Measurements from ENCODE around the gene ABHD17A. TPM values are rescaled to one million over a fixed set of nuclear protein-coding genes. Genes with fewer than 3 reads are reported as not detected.
A peak's percentile ranks its signal among the peaks of the same experiment; 100 is the strongest.

ABHD17A gene
- total RNA-seq, 1 donor from 2014 or later = 283 TPM

- no peak overlapping the region for H3K4me3 Mint-ChIP-seq (ENCODE audit: unreplicated experiment)
Measured at GRCh38 chr19:1854542-1855039, 30.7 kb downstream of the ABHD17A start.

GRCh38 chr19:1854039-1854541, 31.2 kb downstream of the ABHD17A start:
- Mint-ChIP-seq H3K27ac (ENCODE audit: unreplicated experiment) (no peak overlapping the region), H3K9me3 (ENCODE audit: unreplicated experiment) (no peaks in the 10 kb centered on the region), H3K36me3 (ENCODE audit: low read depth, unreplicated experiment) (peaks cover 5% of the 10 kb centered on the region), H3K27me3 (ENCODE audit: unreplicated experiment) (peaks cover 21% of the 10 kb centered on the region), H3K4me3 (ENCODE audit: unreplicated experiment) (no peak overlapping the region), H3K4me1 (ENCODE audit: unreplicated experiment) (peaks cover 4% of the 10 kb centered on the region)
- DNase-seq (ENCODE audit: low spot score) = peak; percentile 15
- TF ChIP-seq CTCF (IDR thresholded peaks at IDR 0.05; ENCODE audit: unreplicated experiment) = no peak

More at GRCh38 chr19:1854542-1855039, 30.7 kb downstream of the ABHD17A start:
- Mint-ChIP-seq H3K27me3 (ENCODE audit: unreplicated experiment) (peaks cover 17% of the 10 kb centered on the region), H3K27ac (ENCODE audit: unreplicated experiment) (no peak overlapping the region), H3K9me3 (ENCODE audit: unreplicated experiment) (no peaks in the 10 kb centered on the region), H3K4me1 (ENCODE audit: unreplicated experiment) (peaks cover 6% of the 10 kb centered on the region), H3K36me3 (ENCODE audit: low read depth, unreplicated experiment) (peaks cover 5% of the 10 kb centered on the region)
- DNase-seq (ENCODE audit: low spot score) = peak; percentile 20
- TF ChIP-seq CTCF (IDR thresholded peaks at IDR 0.05; ENCODE audit: unreplicated experiment) = no peak

GRCh38 chr19:1853295-1854038, 31.8 kb downstream of the ABHD17A start:
- Mint-ChIP-seq H3K27ac (ENCODE audit: unreplicated experiment) (no peak overlapping the region), H3K9me3 (ENCODE audit: unreplicated experiment) (no peaks in the 10 kb centered on the region), H3K27me3 (ENCODE audit: unreplicated experiment) (peaks cover 25% of the 10 kb centered on the region), H3K4me1 (ENCODE audit: unreplicated experiment) (peaks cover 4% of the 10 kb centered on the region), H3K36me3 (ENCODE audit: low read depth, unreplicated experiment) (peaks cover 5% of the 10 kb centered on the region), H3K4me3 (ENCODE audit: unreplicated experiment) (no peak overlapping the region)
- TF ChIP-seq CTCF (IDR thresholded peaks at IDR 0.05; ENCODE audit: unreplicated experiment) = peak; percentile 90
- DNase-seq (ENCODE audit: low spot score) = peak; percentile 95

GRCh38 chr19:1852581-1853128, 32.6 kb downstream of the ABHD17A start:
- Mint-ChIP-seq H3K4me3 (ENCODE audit: unreplicated experiment) (no peak overlapping the region), H3K27ac (ENCODE audit: unreplicated experiment) (no peak overlapping the region), H3K36me3 (ENCODE audit: low read depth, unreplicated experiment) (peaks cover 5% of the 10 kb centered on the region), H3K9me3 (ENCODE audit: unreplicated experiment) (no peaks in the 10 kb centered on the region), H3K4me1 (ENCODE audit: unreplicated experiment) (peaks cover 4% of the 10 kb centered on the region), H3K27me3 (ENCODE audit: unreplicated experiment) (peaks cover 27% of the 10 kb centered on the region)
- TF ChIP-seq CTCF (IDR thresholded peaks at IDR 0.05; ENCODE audit: unreplicated experiment) = no peak
- peak; percentile 8 for DNase-seq (ENCODE audit: low spot score)
